CD4-positive, alpha-beta T cell treated with Interleukin-17A for 4 hours (primary cell): Measurements from ENCODE around the gene TMEM212.
"Not testable (repeated sequence)": the region's sequence is repeated elsewhere in the genome, so short reads cannot be mapped to it uniquely, and the experiment has no call there.

ENCODE experiments used
- DNase-seq: peaks from one replicate; pipeline ENCODE4 v3.0.0-alpha.2; 2020; ENCODE audit warnings: mixed read lengths

TMEM212 gene

DNA sequence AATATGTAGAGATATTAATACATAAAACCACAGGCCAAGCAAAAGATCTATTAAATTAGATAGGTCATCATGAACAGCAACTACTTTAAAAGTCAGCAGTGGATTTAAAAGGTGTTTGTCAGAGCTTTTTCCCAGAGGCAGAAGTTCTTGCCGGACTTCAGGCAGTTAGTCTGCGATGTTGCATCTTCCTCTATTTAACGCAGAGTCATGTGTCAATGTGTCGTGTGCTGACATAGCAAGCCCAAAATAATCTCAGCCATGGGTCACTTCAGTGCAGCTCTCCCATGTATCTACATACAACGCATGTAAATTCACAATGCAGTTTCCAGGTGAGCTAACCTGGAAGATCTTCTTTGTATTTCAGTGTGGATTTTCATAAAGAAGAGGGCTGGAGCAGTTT, 8.0 kb upstream of the TMEM212 start:
- DNase-seq = no peak

GRCh38 chr3:171835613-171836012, 7.5 kb upstream of the TMEM212 start:
- DNase-seq = no peak

GRCh38 chr3:171836855-171837254, 6.3 kb upstream of the TMEM212 start:
- no peak for DNase-seq

DNA sequence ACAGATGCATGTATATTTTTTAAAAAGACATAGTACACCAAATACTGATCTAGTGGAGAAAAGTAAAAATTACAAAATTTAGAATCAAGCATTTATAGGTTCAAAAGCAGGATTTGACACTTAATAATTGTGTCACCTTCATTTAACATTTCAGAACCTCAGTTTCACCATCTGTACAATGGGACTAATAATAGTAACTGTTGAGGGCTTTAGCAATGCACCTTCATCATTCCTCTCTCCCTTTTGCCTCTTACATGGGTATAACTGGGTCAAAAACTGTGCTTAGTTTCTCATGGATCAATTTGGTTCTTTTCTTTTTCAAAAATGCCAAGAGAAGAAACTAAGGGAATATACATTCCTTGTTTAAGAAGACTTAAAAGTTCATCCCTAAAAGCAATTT, 5.5 kb upstream of the TMEM212 start:
- no peak for DNase-seq

GRCh38 chr3:171838218-171838720, 4.9 kb upstream of the TMEM212 start:
- DNase-seq = no peak

- no peak for DNase-seq
Observed at GRCh38 chr3:171839270-171839669, 3.9 kb upstream of the TMEM212 start.

GRCh38 chr3:171840445-171840810, 2.7 kb upstream of the TMEM212 start:
- DNase-seq = no peak

DNA sequence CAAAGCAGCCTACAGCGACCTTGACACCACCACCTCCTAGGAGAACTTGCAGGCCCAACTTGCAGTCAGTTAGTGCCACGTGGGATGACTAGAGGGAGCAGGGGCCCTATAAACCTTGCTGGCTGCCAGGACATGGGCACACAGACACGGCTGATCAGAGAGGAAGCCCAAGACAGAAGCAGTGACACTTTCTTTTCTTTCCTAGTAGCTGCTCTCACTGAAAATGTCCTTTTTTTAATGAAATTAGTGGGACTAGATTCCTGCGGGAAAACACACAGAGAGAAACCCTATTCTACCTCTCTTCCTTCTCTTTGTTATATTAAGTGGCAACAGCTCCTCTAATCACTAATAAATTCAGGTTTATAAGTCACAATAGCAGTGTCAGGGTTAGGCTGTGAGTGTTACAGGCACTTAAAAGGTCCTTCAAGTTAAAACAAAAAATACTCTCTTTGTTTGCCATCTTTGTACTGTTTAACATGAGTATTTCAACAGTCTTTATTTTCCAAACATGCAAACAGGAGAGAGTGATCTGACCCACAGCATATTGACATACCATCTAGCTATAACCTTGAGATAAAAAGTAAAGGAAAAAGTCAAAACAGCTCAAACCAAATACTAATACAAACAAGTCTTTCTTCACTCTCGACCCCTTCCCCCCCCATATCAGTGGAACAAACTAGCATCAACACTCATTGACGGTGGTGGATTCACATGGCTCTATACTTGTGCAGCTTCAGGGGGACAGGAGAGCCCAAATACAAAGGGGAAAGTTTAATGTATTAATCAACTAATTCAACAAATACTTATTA, 2.1 kb upstream of the TMEM212 start:
- no peak for DNase-seq

- no peak for DNase-seq
Observed at GRCh38 chr3:171841620-171842000, 1.5 kb upstream of the TMEM212 start.

DNA sequence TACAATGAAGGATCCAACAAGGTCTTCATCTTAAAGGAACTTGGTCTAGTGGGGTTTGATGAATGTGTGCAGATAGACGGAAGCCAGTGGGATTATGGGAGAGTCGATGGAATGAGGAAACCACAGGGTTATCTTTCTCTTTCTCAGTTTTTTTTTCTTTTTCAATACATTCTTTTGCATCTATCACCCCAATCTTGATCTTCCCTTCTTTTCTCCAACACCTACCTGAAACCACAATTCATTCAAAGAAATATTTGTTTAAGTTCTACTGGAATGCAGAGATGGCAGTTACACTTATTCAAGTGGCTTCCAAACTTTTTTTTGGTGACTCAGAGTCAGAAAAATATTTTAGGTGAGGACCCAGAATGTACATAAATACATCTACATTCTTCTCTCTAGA, 1.7 kb downstream of the TMEM212 start:
- DNase-seq = no peak

GRCh38 chr3:171845481-171846284, 2.5 kb downstream of the TMEM212 start:
- DNase-seq = no peak

GRCh38 chr3:171846597-171846996, 3.4 kb downstream of the TMEM212 start:
- no peak for DNase-seq

- DNase-seq = no peak
Observed at GRCh38 chr3:171847133-171847532, 4.0 kb downstream of the TMEM212 start.

DNA sequence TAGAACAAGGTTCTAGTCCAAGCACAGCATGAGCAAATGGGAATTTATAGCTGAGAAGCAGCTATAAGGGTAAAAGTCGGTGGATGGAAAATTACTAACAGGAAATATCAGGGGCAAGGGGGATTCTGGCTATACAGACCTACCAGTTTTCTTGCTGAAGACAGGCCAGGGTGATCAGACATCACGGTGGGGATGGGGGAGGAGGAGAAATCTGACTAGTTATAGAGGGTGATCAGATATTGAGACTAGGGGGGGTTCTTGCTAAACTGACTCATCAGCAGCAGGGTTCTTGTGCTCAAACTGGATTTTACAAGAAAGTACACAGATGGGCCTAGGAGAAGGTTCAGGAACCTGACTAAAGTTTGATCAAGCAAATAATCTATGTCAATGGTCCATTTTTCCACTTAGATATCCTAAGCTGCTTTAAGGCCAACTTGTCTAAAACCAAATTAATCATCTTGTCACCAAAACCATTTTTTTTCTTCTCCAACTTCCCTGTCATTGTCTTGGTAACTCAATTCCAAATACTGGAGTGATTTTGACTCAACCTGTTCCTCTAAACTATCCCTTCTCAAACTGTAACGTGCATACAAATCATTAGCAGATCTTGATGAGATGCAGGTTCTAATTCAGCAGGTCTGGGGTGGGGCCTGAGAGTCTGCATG, 4.6 kb downstream of the TMEM212 start:
- DNase-seq = no peak

- DNase-seq = no peak
Observed at GRCh38 chr3:171849617-171850319, 6.6 kb downstream of the TMEM212 start.

GRCh38 chr3:171850320-171850959, 7.3 kb downstream of the TMEM212 start:
- no peak for DNase-seq

- no peak for DNase-seq
Observed at GRCh38 chr3:171850960-171851659, 8.0 kb downstream of the TMEM212 start.

- no peak for DNase-seq
Observed at GRCh38 chr3:171851660-171852058, 8.5 kb downstream of the TMEM212 start.

DNA sequence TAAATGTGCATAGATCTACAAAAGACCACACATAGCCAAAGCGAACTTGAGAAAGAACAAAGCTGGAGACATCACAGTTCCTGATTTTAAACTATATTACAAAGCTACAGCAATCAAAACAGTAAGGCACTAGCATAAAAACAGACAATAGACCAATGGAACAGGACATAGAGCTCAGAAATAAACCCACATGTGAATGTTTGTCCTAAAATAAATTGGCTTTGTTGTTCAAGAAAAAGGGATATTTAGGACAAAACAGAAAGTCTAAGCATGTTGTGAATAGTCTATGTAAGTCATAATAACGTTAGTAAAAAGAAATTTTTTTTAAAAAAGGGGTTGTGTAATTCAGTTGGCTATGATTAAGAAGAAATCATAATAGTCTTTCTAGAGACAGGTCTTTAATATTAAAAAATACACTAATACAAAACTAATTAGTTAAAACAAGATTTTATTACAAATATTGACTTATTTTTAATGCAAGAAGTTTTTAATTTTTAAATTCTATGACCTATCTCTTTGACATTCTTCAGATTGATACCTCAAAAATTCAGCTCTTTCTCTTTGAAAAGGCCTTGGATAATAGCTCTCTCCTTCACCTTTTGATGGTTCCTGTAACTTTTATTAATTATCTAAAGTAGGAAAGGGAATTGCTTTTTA, 11.6 kb downstream of the TMEM212 start:
- no peak for DNase-seq

GRCh38 chr3:171858770-171859169, 15.6 kb downstream of the TMEM212 start:
- DNase-seq = not testable (repeated sequence)
